Mucosa of rectum (tissue), 2 donors: ENCODE data around the gene RAPGEF5.

Experiments
- H3K27ac ChIP-seq, 2 donors: one replicate each; pipeline ENCODE4 v1.7.0; 2013; ENCODE audit warnings: inconsistent platforms in 2 of 2, low read depth in 2 of 2, low read length in 2 of 2
- H3K27me3 ChIP-seq, 2 donors: one replicate each; pipeline ENCODE4 v1.7.0; 2013; ENCODE audit warnings: low read length in 2 of 2; ENCODE audit not compliant: control insufficient read depth in 2 of 2, insufficient read depth in 2 of 2
- H3K36me3 ChIP-seq, 2 donors: one replicate each; pipeline ENCODE4 v1.7.0; 2013; ENCODE audit warnings: low read length in 2 of 2; ENCODE audit not compliant: control insufficient read depth in 2 of 2, insufficient read depth in 2 of 2
- H3K4me1 ChIP-seq, 2 donors: one replicate each; pipeline ENCODE4 v1.7.0; 2013; ENCODE audit warnings: low read length in 2 of 2, mild to moderate bottlenecking in 1 of 2; ENCODE audit not compliant: control insufficient read depth in 2 of 2, insufficient read depth in 2 of 2
- H3K4me3 ChIP-seq, 2 donors: one replicate each; pipeline ENCODE4 v1.7.0; 2013; ENCODE audit warnings: low read length in 2 of 2
- H3K9ac ChIP-seq, 2 donors: one replicate each; pipeline ENCODE4 v1.7.0; 2013; ENCODE audit warnings: low read length in 2 of 2, low read depth in 1 of 2, mild to moderate bottlenecking in 1 of 2
- H3K9me3 ChIP-seq, 2 donors: one replicate each; pipeline ENCODE4 v1.7.0; 2013; ENCODE audit warnings: low read length in 2 of 2; ENCODE audit not compliant: control insufficient read depth in 2 of 2
- donor health status: healthy.
- donor health status: Normal muscosa, but diverticular disease.

Gene RAPGEF5

DNA sequence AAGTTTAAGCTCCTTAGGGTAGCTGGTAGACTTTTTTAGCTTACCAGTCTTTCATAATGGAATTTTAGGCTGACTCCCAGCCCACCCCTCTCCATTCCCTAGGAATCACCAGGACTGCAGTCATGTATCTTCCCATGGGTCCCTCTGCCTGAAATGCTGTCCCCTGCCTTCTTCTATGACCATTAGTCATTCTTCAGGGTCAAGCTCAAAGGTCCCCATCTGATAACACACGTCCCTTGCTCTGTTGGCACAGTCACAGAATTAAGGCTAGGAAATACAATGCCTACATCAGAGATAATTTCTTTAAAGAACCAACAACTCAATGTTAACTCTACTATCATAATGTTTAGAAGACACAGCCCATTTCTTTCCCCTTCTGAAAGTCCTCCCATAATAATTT lies 140.6 kb downstream of the RAPGEF5 start:
- H3K36me3 ChIP-seq = peaks cover 10 to 13% of the 10 kb centered on the region in 2 donors
- H3K4me1 ChIP-seq = no peaks in the 10 kb centered on the region

DNA sequence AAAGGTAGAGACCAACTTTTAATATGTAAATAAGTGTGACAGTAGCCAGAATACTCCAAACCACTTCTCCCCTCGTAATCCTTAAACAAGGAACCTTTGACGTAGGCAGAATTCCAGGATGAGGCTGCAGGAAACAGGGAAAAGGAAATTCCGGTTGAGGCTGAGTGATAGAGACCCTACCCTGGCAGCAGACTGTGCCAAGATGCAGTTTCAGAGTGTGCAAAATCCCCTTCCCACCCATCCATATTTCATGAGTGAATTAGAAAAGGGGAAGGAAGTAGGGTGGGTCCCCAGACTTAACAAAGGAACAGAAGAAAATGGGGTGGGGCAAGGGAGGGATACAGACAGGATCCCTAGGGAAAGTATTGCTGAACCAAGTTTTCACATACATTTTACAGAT lies 143.0 kb downstream of the RAPGEF5 start:
- Histone ChIP-seq H3K4me1 (no peaks in the 10 kb centered on the region), H3K9ac (no peak overlapping the region), H3K4me3 (no peak overlapping the region), H3K9me3 (no peaks in the 10 kb centered on the region), H3K36me3 (peaks cover 9 to 10% of the 10 kb centered on the region in 2 donors), H3K27me3 (no peaks in the 10 kb centered on the region), H3K27ac (no peak overlapping the region)

More for the DNA sequence above, 140.6 kb downstream of the RAPGEF5 start:
- no peaks in the 10 kb centered on the region for H3K27me3 ChIP-seq
- no peaks in the 10 kb centered on the region for H3K9me3 ChIP-seq
- no peak overlapping the region for H3K4me3 ChIP-seq
- no peak overlapping the region for H3K9ac ChIP-seq
- H3K27ac ChIP-seq = no peak overlapping the region

GRCh38 chr7:22213081-22213480 lies 143.9 kb downstream of the RAPGEF5 start:
- H3K27me3 ChIP-seq = no peaks in the 10 kb centered on the region
- no peaks in the 10 kb centered on the region for H3K4me1 ChIP-seq
- no peak overlapping the region for H3K27ac ChIP-seq
- no peak overlapping the region for H3K9ac ChIP-seq
- H3K4me3 ChIP-seq = no peak overlapping the region
- no peaks in the 10 kb centered on the region for H3K9me3 ChIP-seq
- peaks cover 5% of the 10 kb centered on the region in 2 donors for H3K36me3 ChIP-seq

GRCh38 chr7:22210967-22211366 lies 146.0 kb downstream of the RAPGEF5 start:
- Histone ChIP-seq H3K27me3 (no peaks in the 10 kb centered on the region), H3K36me3 (peaks cover 3 to 5% of the 10 kb centered on the region in 2 donors), H3K4me3 (no peak overlapping the region), H3K9ac (no peak overlapping the region), H3K27ac (no peak overlapping the region), H3K9me3 (no peaks in the 10 kb centered on the region), H3K4me1 (no peaks in the 10 kb centered on the region)

- Histone ChIP-seq H3K4me3 (no peak overlapping the region), H3K27me3 (no peaks in the 10 kb centered on the region), H3K36me3 (peaks cover 3 to 5% of the 10 kb centered on the region in 2 donors), H3K4me1 (no peaks in the 10 kb centered on the region), H3K9me3 (no peaks in the 10 kb centered on the region), H3K27ac (no peak overlapping the region), H3K9ac (no peak overlapping the region)
Measured at GRCh38 chr7:22210355-22210754, 146.6 kb downstream of the RAPGEF5 start.

- H3K9me3 ChIP-seq = no peaks in the 10 kb centered on the region
- H3K36me3 ChIP-seq = peaks cover 5 to 7% of the 10 kb centered on the region in 2 donors
- no peak overlapping the region for H3K9ac ChIP-seq
- H3K4me1 ChIP-seq = no peaks in the 10 kb centered on the region
- H3K27me3 ChIP-seq = no peaks in the 10 kb centered on the region
- H3K27ac ChIP-seq = no peak overlapping the region
- H3K4me3 ChIP-seq = no peak overlapping the region
Measured at GRCh38 chr7:22208799-22209198, 148.2 kb downstream of the RAPGEF5 start.

GRCh38 chr7:22207724-22208225 lies 149.2 kb downstream of the RAPGEF5 start:
- no peaks in the 10 kb centered on the region for H3K9me3 ChIP-seq
- H3K9ac ChIP-seq = no peak overlapping the region
- H3K27me3 ChIP-seq = no peaks in the 10 kb centered on the region
- no peak overlapping the region for H3K27ac ChIP-seq
- H3K4me1 ChIP-seq = no peaks in the 10 kb centered on the region
- H3K4me3 ChIP-seq = no peak overlapping the region
- peaks cover 10 to 14% of the 10 kb centered on the region in 2 donors for H3K36me3 ChIP-seq

GRCh38 chr7:22205631-22206030 lies 151.3 kb downstream of the RAPGEF5 start:
- H3K9me3 ChIP-seq = no peaks in the 10 kb centered on the region
- H3K27me3 ChIP-seq = no peaks in the 10 kb centered on the region
- peaks cover 0 to 4% of the 10 kb centered on the region in 2 donors for H3K4me1 ChIP-seq
- H3K9ac ChIP-seq = no peak overlapping the region
- H3K27ac ChIP-seq = no peak overlapping the region
- H3K4me3 ChIP-seq = no peak overlapping the region
- H3K36me3 ChIP-seq = peaks cover 7 to 11% of the 10 kb centered on the region in 2 donors

GRCh38 chr7:22204312-22204711 lies 152.6 kb downstream of the RAPGEF5 start:
- H3K4me1 ChIP-seq = peaks cover 0 to 4% of the 10 kb centered on the region in 2 donors
- no peak overlapping the region for H3K27ac ChIP-seq
- peaks cover 7 to 11% of the 10 kb centered on the region in 2 donors for H3K36me3 ChIP-seq

GRCh38 chr7:22202141-22202540 lies 154.8 kb downstream of the RAPGEF5 start:
- Histone ChIP-seq H3K27ac (no peak overlapping the region), H3K36me3 (peaks cover 7 to 11% of the 10 kb centered on the region in 2 donors), H3K4me1 (peaks cover 0 to 4% of the 10 kb centered on the region in 2 donors), H3K9ac (no peak overlapping the region), H3K27me3 (no peaks in the 10 kb centered on the region), H3K9me3 (no peaks in the 10 kb centered on the region), H3K4me3 (no peak overlapping the region)

More at GRCh38 chr7:22204312-22204711, 152.6 kb downstream of the RAPGEF5 start:
- Histone ChIP-seq H3K9ac (no peak overlapping the region), H3K4me3 (no peak overlapping the region), H3K9me3 (no peaks in the 10 kb centered on the region), H3K27me3 (no peaks in the 10 kb centered on the region)
